K562 (cell line): ENCODE results near the gene SLC1A2. TPM values are rescaled to one million over a fixed set of nuclear protein-coding genes. Genes with fewer than 3 reads are reported as not detected.

Experiments used
- ATAC-seq: fragments of 200-7000 bp; cut with Tn5 transposase; 3 replicates; pipeline ENCODE4 v1.9.1; 2020; ENCODE audit warnings: moderate library complexity
- BruUV-seq: library from RNA; stranded (reverse); fragments of 400-500 nt; replicated peaks from 2 replicates; lab custom pipeline; 2021; lab: Mats Ljungman, UMichigan
- CTCF ChIA-PET: fragments of 300-600 bp; formaldehyde crosslinking; extraction: SDS; loops from one replicate; lab custom pipeline; 2021; ENCODE audit warnings: low intra/inter-chr PET ratio; lab: Yijun Ruan, JAX
- POLR2A ChIA-PET: fragments of 300-600, 350-650 bp; sonication (Branson Sonifier 250); formaldehyde crosslinking; extraction: SDS; loops from one replicate; lab custom pipeline; 2021; ENCODE audit warnings: antibody characterized with exemption, inconsistent platforms; lab: Yijun Ruan, JAX
- DNase-seq, 4 experiments: peaks; one replicate each; pipeline versions ENCODE4 v3.0.0 to v3.0.0-alpha.2; 2011 to 2018; ENCODE audit warnings: low spot score in 3 of 4, mixed read lengths in 3 of 4; ENCODE audit errors: extremely low read depth in 1 of 4
- FAIRE-seq: peaks from 2 replicates; lab custom pipeline; 2011; peaks lifted over from hg19 to GRCh38; lab: Jason Lieb, UNC
- H2AFZ ChIP-seq: 2 replicates; pipeline ENCODE4 v1.6.0; 2011; ENCODE audit warnings: low read depth, low read length, control low read depth, inconsistent platforms
- H3K27ac ChIP-seq: fragments of 200-600 bp; 3 replicates; pipeline ENCODE4 v1.8.0; 2011; ENCODE audit warnings: low read depth, mild to moderate bottlenecking, control low read depth, inconsistent platforms, low read length, moderate library complexity, mixed read lengths; ENCODE audit errors: extremely low read depth
- H3K27me3 ChIP-seq, 2 experiments: fragments of 300-600 bp in 1 of 2; 2 replicates in 1 of 2; 3 replicates in 1 of 2; pipeline versions ENCODE4 v1.6.0 to v1.8.0; 2011; ENCODE audit warnings: inconsistent platforms in 2 of 2, low read length in 2 of 2, mild to moderate bottlenecking in 1 of 2, mixed read lengths in 1 of 2, moderate library complexity in 1 of 2; ENCODE audit not compliant: control insufficient read depth in 2 of 2, insufficient read depth in 2 of 2
- H3K36me3 ChIP-seq: fragments of 300-600 bp; 3 replicates; pipeline ENCODE4 v1.8.0; 2011; ENCODE audit warnings: mild to moderate bottlenecking, low read length, inconsistent platforms; ENCODE audit not compliant: control insufficient read depth, insufficient read depth
- H3K4me1 ChIP-seq, 2 experiments: fragments of 200-600 bp in 1 of 2; replicated peaks in 1 of 2; 2 replicates in 1 of 2; 3 replicates in 1 of 2; pipeline versions ENCODE4 v1.5.1 to v1.8.0; 2011; ENCODE audit warnings: inconsistent platforms in 2 of 2, low read length in 2 of 2, mild to moderate bottlenecking in 1 of 2, mixed read lengths in 1 of 2, moderate library complexity in 1 of 2; ENCODE audit not compliant: control insufficient read depth in 2 of 2, insufficient read depth in 2 of 2
- H3K4me2 ChIP-seq: 2 replicates; pipeline ENCODE4 v1.6.1; 2011; ENCODE audit warnings: low read length, control low read depth, inconsistent platforms, mixed read lengths; ENCODE audit not compliant: insufficient read depth
- H3K4me3 ChIP-seq: fragments of 200-600 bp; sonication (generic), shearing (Covaris generic); 2 replicates; pipeline ENCODE4 v1.5.1; 2016; ENCODE audit warnings: control low read depth, inconsistent platforms
- H3K79me2 ChIP-seq: fragments of 200-600 bp; 3 replicates; pipeline ENCODE4 v1.8.0; 2011; ENCODE audit warnings: low read length, inconsistent platforms; ENCODE audit not compliant: control insufficient read depth, insufficient read depth
- H3K9ac ChIP-seq, 2 experiments: 2 replicates each; pipeline versions ENCODE4 v1.6.0 to v1.6.1; 2011; ENCODE audit warnings: low read depth in 2 of 2, low read length in 2 of 2, control low read depth in 1 of 2, inconsistent platforms in 1 of 2, mild to moderate bottlenecking in 1 of 2, mixed read lengths in 1 of 2; ENCODE audit not compliant: insufficient read depth in 1 of 2
- H3K9me1 ChIP-seq: one replicate; pipeline ENCODE4 v1.6.0; 2011; ENCODE audit warnings: inconsistent platforms, mild to moderate bottlenecking, low read length, moderate library complexity; ENCODE audit not compliant: control insufficient read depth, insufficient read depth
- H3K9me3 ChIP-seq: replicated peaks from 2 replicates; pipeline ENCODE4 v1.5.1; 2011; ENCODE audit warnings: low read depth, low read length, inconsistent platforms; ENCODE audit not compliant: control insufficient read depth, insufficient read depth
- H4K20me1 ChIP-seq: replicated peaks from 2 replicates; pipeline ENCODE4 v1.6.1; 2011; ENCODE audit warnings: low read length, inconsistent platforms, mixed read lengths; ENCODE audit not compliant: control insufficient read depth, insufficient read depth
- BACH1 ChIP-seq: fragments of 200-800 bp; sonication (Bioruptor generic); IDR thresholded peaks from 2 replicates; pipeline ENCODE4 v1.6.1; 2016; ENCODE audit warnings: missing genetic modification characterization, missing compliant biosample characterization
- BRD9 ChIP-seq: fragments of 450-650 bp; IDR thresholded peaks from 2 replicates; pipeline ENCODE4 v1.6.1; 2018; ENCODE audit warnings: low read depth; ENCODE audit not compliant: partially characterized antibody
- C11orf30 ChIP-seq: fragments of 450-650 bp; IDR thresholded peaks from 2 replicates; pipeline ENCODE4 v1.6.1; 2016; ENCODE audit warnings: low read depth, mild to moderate bottlenecking
- CBFA2T2 ChIP-seq: fragments of 450-650 bp; conservative IDR thresholded peaks from 2 replicates; pipeline ENCODE4 v1.6.1; 2017; ENCODE audit warnings: mild to moderate bottlenecking
- HNRNPUL1 ChIP-seq: fragments of 200-400 bp; formaldehyde crosslinking; IDR thresholded peaks from 2 replicates; pipeline ENCODE4 v1.6.1; 2017; ENCODE audit warnings: low read length
- MAFF ChIP-seq: IDR thresholded peaks from 2 replicates; pipeline ENCODE4 v1.6.1; 2012; ENCODE audit warnings: low read length, improper control_type of control experiment
- MAFG ChIP-seq: fragments of 450-650 bp; conservative IDR thresholded peaks from 2 replicates; pipeline ENCODE4 v1.6.1; 2016; ENCODE audit warnings: missing genetic modification characterization, missing compliant biosample characterization
- MEF2D ChIP-seq: conservative IDR thresholded peaks from 2 replicates; pipeline ENCODE4 v1.6.1; 2016; ENCODE audit warnings: low read depth, missing genetic modification characterization, missing compliant biosample characterization
- NBN ChIP-seq: fragments of 450-650 bp; IDR thresholded peaks from 2 replicates; pipeline ENCODE4 v1.6.1; 2016; ENCODE audit warnings: low read depth, mild to moderate bottlenecking
- PURB ChIP-seq: sonication (generic); formaldehyde crosslinking; IDR thresholded peaks from 2 replicates; pipeline ENCODE4 v1.9.0; 2021; ENCODE audit warnings: low read depth, mild to moderate bottlenecking, missing genetic modification reagents
- RNF2 ChIP-seq: sonication (generic); IDR thresholded peaks from 2 replicates; pipeline ENCODE4 v1.6.1; 2016
- SETDB1 ChIP-seq: IDR thresholded peaks from one replicate; pipeline ENCODE4 v1.6.1; 2012; ENCODE audit warnings: low read length, control low read depth, inconsistent platforms
- SREBF2 ChIP-seq: sonication (generic); formaldehyde crosslinking; IDR thresholded peaks from 2 replicates; pipeline ENCODE4 v1.4.0; 2020; ENCODE audit warnings: mild to moderate bottlenecking, missing genetic modification reagents
- TCF7 ChIP-seq: sonication (generic); IDR thresholded peaks from 2 replicates; pipeline ENCODE4 v1.6.1; 2016; ENCODE audit warnings: antibody characterized with exemption, borderline replicate concordance
- TOE1 ChIP-seq, 2 experiments: fragments of 450-650 bp in 1 of 2; sonication (generic) in 1 of 2; formaldehyde crosslinking in 1 of 2; IDR thresholded peaks; 2 replicates each; pipeline versions ENCODE4 v1.7.1 to v1.8.0; 2016 to 2022; ENCODE audit warnings: borderline replicate concordance in 2 of 2, mild to moderate bottlenecking in 2 of 2, antibody characterized with exemption in 1 of 2, inconsistent platforms in 1 of 2, low read depth in 1 of 2, missing genetic modification reagents in 1 of 2, moderate library complexity in 1 of 2
- ZFP36 ChIP-seq: fragments of 150-350 bp; IDR thresholded peaks from 2 replicates; pipeline ENCODE4 v1.6.1; 2018; ENCODE audit warnings: low read length, low read depth; ENCODE audit not compliant: partially characterized antibody
- ZNF12 ChIP-seq: sonication (generic); formaldehyde crosslinking; IDR thresholded peaks from 2 replicates; pipeline ENCODE4 v1.4.0; 2020; ENCODE audit warnings: mild to moderate bottlenecking, missing genetic modification reagents
- ZNF197 ChIP-seq: fragments of 200-800 bp; sonication (Bioruptor generic); IDR thresholded peaks from 2 replicates; pipeline ENCODE4 v1.6.1; 2016; ENCODE audit warnings: low read depth, missing genetic modification characterization, missing compliant biosample characterization
- WGBS: fragments of 100-300 bp; shearing (Covaris generic); methylation state at CpG from one replicate; pipeline ENCODE4 v1.1.6; 2016; ENCODE audit warnings: low coverage, mixed read lengths; ENCODE audit not compliant: insufficient coverage; ENCODE audit errors: missing lambda C conversion rate; 5-methylcytosine and 5-hydroxymethylcytosine counted together
- in situ Hi-C: fragments of 300-500 bp; cut with MboI; formaldehyde crosslinking; loops from 4 replicates; pipeline ENCODE4 v1.15.0; 2018; ENCODE audit warnings: inconsistent platforms, mixed read lengths
- intact Hi-C: fragments of 100-400 bp; cut with micrococcal nuclease; formaldehyde crosslinking; loops from 2 replicates; pipeline ENCODE4 v1.14.2; 2022
- polyA plus RNA-seq, 8 experiments: library from polyadenylated mRNA; depleted of rRNA in 4 of 8; stranded (reverse) in 5 of 8; unstranded in 3 of 8; fragments of >200 nt; fragmentation: Nextera tagmentation in 2 of 8; fragmentation: Illumina TruSeq in 1 of 8; extraction: Ambion mirVana in 2 of 8; extraction: Trizol in 1 of 8; gene quantifications; 2 replicates each; pipeline versions ENCODE4 v1.2.1 to v1.2.3, GENCODE V29; 2011 to 2014; ENCODE audit warnings: inconsistent platforms in 1 of 8, missing spikeins in 1 of 8
- total RNA-seq, 7 experiments: library from RNA; depleted of rRNA in 6 of 7; stranded (reverse); fragments of >200 nt in 6 of 7; fragmentation: Illumina TruSeq in 2 of 7; extraction: Trizol in 2 of 7; gene quantifications; 2 replicates each; pipeline versions ENCODE4 v1.2.1 to v1.2.3, GENCODE V29; 2011 to 2021; ENCODE audit warnings: low replicate concordance in 1 of 7

The SLC1A2 gene
- total and polyA plus RNA-seq, 9 of the 15 experiments (the other 6 are each of a cell fraction or from before 2014, with no cell fraction given): 0.03 to 0.07 (median 0.04) TPM; not detected in 5

GRCh38 chr11:35289821-35290220 lies 129.5 kb downstream of the SLC1A2 start (continued):
- TF ChIP-seq SETDB1 (no peak), ZNF12 (CRISPR knock-in tag) (no peak), TOE1 (IDR thresholded peaks at IDR 0.05; ENCODE audit: borderline replicate concordance) (no peak), TOE1 (CRISPR knock-in tag; IDR thresholded peaks at IDR 0.05; ENCODE audit: borderline replicate concordance, low read depth) (no peak), ZFP36 (no peak), MAFF (no peak), SREBF2 (no peak), RNF2 (no peak), NBN (no peak), HNRNPUL1 (no peak), CBFA2T2 (no peak), ZNF197 (CRISPR knock-in tag) (no peak)

GRCh38 chr11:35288817-35289541 lies 130.4 kb downstream of the SLC1A2 start:
- TF ChIP-seq C11orf30 (0 out of 2 replicates have a peak, but pooled peaks have one; percentile 5), MAFF (peak; percentile 11; the same call in 1 of the 2 replicates), BACH1 (tag) (no peak), BRD9 (no peak), PURB (no peak), TCF7 (no peak), MAFG (tag) (peak; percentile 24; the same call in 1 of the 2 replicates), MEF2D (no peak)
- no peaks in the 10 kb centered on the region for H3K4me1 ChIP-seq
- intact Hi-C loops (no loop called here), in situ Hi-C loops (no loop called here)
- no peaks in the 10 kb centered on the region for H4K20me1 ChIP-seq
- H2AFZ ChIP-seq: no peak overlapping the region
- ATAC-seq: no peak
- no peak for FAIRE-seq
- WGBS: 2% methylated on average over 5 of the region's 5 CpGs
- no peak overlapping the region for H3K9ac ChIP-seq
- no peaks in the 10 kb centered on the region for H3K36me3 ChIP-seq
- no peaks in the 10 kb centered on the region for H3K79me2 ChIP-seq
- no peak overlapping the region for H3K27ac ChIP-seq
- no peak overlapping the region for H3K4me3 ChIP-seq
- POLR2A ChIA-PET: no interaction called here
- CTCF ChIA-PET: no interaction called here
- DNase-seq: no peak
- H3K9me3 ChIP-seq: no peaks in the 10 kb centered on the region
- H3K9me1 ChIP-seq: no peaks in the 10 kb centered on the region
- no TSS peak for BruUV-seq
- H3K4me2 ChIP-seq: no peak overlapping the region
- no peaks in the 10 kb centered on the region; a peak in 2 of 5 replicates for H3K27me3 ChIP-seq
